GM12878 (cell line): ENCODE results near the gene GSPT1.

Experiments
- CTCF ChIP-seq, 3 experiments: IDR thresholded peaks in 2 of 3; conservative IDR thresholded peaks in 1 of 3; 2 replicates each; pipeline ENCODE4 v1.5.1; 2011; ENCODE audit warnings: low read depth in 3 of 3, low read length in 3 of 3, mild to moderate bottlenecking in 3 of 3, control low read depth in 2 of 3, moderate library complexity in 2 of 3, inconsistent platforms in 1 of 3, mixed read lengths in 1 of 3; ENCODE audit not compliant: control insufficient read depth in 2 of 3, insufficient read depth in 1 of 3; ENCODE audit errors: extremely low read depth in 1 of 3
- E2F8 ChIP-seq: fragments of 450-650 bp; IDR thresholded peaks from 2 replicates; pipeline ENCODE4 v1.6.1; 2018; ENCODE audit warnings: mild to moderate bottlenecking, low read depth, moderate library complexity; ENCODE audit not compliant: partially characterized antibody
- EZH2 ChIP-seq: IDR thresholded peaks from 2 replicates; pipeline ENCODE4 v1.6.1; 2012; ENCODE audit warnings: low read depth, mild to moderate bottlenecking, control low read depth, inconsistent platforms, low read length, borderline replicate concordance; ENCODE audit not compliant: control insufficient read depth
- JUNB ChIP-seq: IDR thresholded peaks from 2 replicates; pipeline ENCODE4 v1.6.1; 2016; ENCODE audit warnings: antibody characterized with exemption, mild to moderate bottlenecking
- POLR2A ChIP-seq: IDR thresholded peaks from 2 replicates; pipeline ENCODE4 v1.6.1; 2011; ENCODE audit warnings: low read depth, mild to moderate bottlenecking, low read length
- PRDM15 ChIP-seq: fragments of 450-650 bp; formaldehyde crosslinking; IDR thresholded peaks from 2 replicates; pipeline ENCODE4 v1.4.0; 2020; ENCODE audit warnings: mild to moderate bottlenecking, moderate library complexity
- SMC3 ChIP-seq: IDR thresholded peaks from 2 replicates; pipeline ENCODE4 v1.6.1; 2011; ENCODE audit warnings: low read length, improper control_type of control experiment, borderline replicate concordance
- SPI1 ChIP-seq: IDR thresholded peaks from 2 replicates; pipeline ENCODE4 v1.6.1; 2011; ENCODE audit warnings: low read depth, mild to moderate bottlenecking, low read length, moderate library complexity, borderline replicate concordance; ENCODE audit not compliant: insufficient read depth
- ZNF217 ChIP-seq: fragments of 450-650 bp; IDR thresholded peaks from 2 replicates; pipeline ENCODE4 v1.6.1; 2017; ENCODE audit warnings: antibody characterized with exemption, mild to moderate bottlenecking
- ZNF24 ChIP-seq: fragments of 450-650 bp; IDR thresholded peaks from 2 replicates; pipeline ENCODE4 v1.6.1; 2017; ENCODE audit warnings: antibody characterized with exemption, mild to moderate bottlenecking
- TF ChIP-seq, protein P1 (sequence below): IDR thresholded peaks from 2 replicates; pipeline ENCODE4 v1.6.1; 2011; ENCODE audit warnings: low read depth, low read length, improper control_type of control experiment, borderline replicate concordance

DNA sequence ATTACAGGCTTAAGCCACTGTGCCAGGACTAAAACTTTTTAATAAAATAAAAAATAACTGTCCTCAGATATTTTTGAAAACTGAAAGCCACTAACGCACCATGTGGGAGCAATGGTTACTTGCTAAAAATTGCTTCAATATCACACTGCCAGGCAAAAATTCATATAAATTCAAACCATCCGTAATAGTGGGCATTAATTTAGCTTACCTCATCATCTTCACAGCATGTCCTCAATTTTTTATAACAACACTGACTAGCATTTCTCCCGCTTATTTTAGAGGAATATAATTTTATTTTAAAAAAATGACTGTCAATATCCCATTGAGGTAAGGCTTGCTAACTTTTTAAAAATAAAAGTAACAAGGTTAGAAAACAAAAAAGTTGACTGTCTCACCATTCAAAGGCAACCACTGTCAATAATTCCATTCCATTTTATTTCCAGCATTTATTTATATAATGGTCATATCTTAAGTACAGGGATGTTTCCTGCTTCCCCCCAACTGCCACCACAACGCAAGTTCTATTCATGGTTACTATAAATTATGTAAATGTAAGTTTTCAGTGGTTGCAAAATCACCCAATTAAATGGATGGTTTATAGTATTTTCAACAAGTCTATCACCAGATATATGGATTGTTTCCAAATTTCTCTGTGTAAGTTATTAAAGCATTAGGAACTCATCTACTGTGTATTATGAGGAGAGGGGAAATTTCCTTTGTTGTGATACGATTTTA lies 25.4 kb downstream of the GSPT1 start:
- TF ChIP-seq CTCF (IDR thresholded peaks at IDR 0.05 in 2 of 3, conservative IDR thresholded peaks at IDR 0.05 in 1 of 3; ENCODE audit: control insufficient read depth in 2 of 3, extremely low read depth in 1 of 3, insufficient read depth in 1 of 3, low read depth in 3 of 3, low read length in 3 of 3) (no peak), ZNF24 (no peak), E2F8 (no peak), ZNF217 (no peak), SPI1 (no peak), PRDM15 (CRISPR knock-in tag) (no peak), EZH2 (no peak), SMC3 (no peak), JUNB (no peak), POLR2A (no peak)
- TF ChIP-seq, protein P1, sequence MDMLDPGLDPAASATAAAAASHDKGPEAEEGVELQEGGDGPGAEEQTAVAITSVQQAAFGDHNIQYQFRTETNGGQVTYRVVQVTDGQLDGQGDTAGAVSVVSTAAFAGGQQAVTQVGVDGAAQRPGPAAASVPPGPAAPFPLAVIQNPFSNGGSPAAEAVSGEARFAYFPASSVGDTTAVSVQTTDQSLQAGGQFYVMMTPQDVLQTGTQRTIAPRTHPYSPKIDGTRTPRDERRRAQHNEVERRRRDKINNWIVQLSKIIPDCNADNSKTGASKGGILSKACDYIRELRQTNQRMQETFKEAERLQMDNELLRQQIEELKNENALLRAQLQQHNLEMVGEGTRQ = no peak
